CD4-positive, alpha-beta T cell treated with Interleukin-21 for 1 hour (primary cell): Measurements from ENCODE around the gene TLE3.

Source experiments
- DNase-seq: peaks from one replicate; pipeline ENCODE4 v3.0.0-alpha.2; 2020

TLE3 gene

GRCh38 chr15:70082281-70082900 lies 15.3 kb downstream of the TLE3 start:
- DNase-seq = no peak

DNA sequence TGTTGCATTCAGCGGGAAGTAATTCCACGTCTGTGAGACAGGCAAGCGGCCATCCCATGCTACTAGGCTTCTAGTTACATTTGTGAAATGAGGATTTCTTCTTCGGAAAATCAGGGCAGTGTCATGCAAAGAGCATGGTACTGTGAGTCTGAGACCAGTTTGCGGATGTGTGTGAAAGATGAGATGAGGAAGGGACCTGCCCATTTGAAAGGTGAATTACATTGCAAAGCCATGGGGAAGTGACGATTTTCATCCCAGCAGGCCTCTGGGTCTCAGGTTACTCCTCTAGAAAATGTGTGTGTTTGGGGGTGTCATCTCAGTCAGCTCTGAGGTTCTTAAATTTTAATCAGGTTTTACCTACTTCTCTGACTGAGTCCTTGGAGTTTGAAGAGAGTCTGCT lies 16.1 kb downstream of the TLE3 start:
- DNase-seq = no peak

DNA sequence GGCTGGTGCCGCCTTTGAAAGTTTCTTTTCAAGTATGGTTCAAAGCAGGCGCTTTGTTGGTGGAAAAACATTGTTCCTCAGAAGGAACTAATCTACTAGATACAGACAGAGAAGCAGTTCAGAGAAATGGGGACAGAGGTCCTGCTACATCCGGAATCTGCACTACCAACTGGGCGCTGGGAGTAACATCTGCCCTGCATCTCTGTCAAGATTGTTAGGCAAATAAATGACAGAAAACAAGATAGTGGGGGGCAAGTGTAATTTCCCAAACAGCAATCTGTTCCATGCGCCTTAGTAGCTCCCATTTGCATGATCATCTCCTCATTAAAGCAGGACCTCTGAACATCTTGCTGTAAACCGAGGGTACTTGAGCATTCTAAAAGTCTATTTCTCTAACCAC lies 17.4 kb downstream of the TLE3 start:
- DNase-seq = no peak

GRCh38 chr15:70079888-70080287 lies 17.8 kb downstream of the TLE3 start:
- no peak for DNase-seq

- DNase-seq = no peak
These were observed 18.9 kb downstream of the TLE3 start for GRCh38 chr15:70078578-70079417.

DNA sequence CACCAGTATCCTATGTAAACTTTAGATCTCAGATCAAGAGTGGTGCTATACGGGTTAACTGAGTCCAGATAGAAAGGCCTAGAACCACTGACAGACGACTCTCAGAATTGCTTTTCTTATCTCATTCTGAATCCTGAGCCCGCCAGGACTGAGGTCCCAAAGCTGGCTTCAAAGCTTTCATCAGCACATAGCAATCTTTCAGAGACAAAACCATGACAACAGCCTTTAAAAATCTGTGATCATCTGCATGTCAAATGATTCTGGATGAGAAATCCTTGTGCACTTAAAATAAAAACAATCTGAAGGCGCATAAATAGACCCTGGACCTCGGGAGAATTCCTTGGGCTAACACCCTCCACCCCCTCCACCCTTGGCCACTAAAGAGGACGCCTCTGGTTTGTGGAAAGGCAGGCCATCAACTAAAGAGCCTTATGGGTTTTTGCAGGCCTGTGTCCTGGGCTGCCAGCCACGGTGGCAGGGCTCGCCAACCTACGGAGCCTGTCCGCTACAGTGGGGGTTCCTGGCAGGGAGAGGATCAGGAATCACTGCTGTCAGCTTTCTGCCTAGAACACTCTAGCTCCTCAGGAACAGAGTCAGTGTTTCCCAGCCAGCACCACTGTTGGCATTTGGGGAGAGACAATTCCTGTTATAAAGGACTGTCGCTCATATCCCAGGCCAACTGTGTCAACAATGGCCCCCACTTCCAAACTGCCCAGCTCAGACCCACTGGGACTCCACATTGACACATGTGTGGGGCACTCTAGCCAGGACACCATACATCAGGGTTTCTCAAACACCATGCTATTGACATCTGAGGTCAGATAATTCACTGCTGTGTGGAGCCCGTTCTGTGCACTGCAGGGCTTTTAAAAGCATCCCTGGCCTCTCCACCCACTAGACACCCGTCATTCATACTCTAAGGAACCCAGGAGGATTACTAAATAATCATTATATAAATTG lies 20.2 kb downstream of the TLE3 start:
- DNase-seq = no peak

- DNase-seq = no peak
These were observed 23.3 kb downstream of the TLE3 start for GRCh38 chr15:70074380-70074779.

GRCh38 chr15:70072479-70072878 lies 25.2 kb downstream of the TLE3 start:
- DNase-seq = no peak

DNA sequence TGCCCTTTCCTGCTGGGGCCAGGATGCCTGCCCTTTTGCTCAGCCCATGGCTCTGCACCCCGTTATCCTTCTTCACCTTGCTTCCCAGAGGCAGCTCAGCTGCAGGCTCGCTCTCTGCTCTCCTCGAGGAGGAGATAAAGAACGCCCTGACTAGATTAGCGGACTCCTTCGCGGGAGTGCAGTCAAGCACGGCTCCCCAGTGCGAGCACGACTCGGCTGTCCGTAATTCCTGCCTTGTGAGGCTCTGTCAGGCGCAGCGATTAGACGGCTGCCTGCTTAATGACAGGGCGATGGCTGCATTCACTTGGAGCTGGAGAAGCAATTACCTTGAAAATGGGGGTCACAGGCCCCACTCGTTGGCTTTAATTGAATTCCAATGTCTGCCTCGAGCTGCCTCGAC lies 25.9 kb downstream of the TLE3 start:
- DNase-seq = no peak

GRCh38 chr15:70069716-70070115 lies 28.0 kb downstream of the TLE3 start:
- no peak for DNase-seq

DNA sequence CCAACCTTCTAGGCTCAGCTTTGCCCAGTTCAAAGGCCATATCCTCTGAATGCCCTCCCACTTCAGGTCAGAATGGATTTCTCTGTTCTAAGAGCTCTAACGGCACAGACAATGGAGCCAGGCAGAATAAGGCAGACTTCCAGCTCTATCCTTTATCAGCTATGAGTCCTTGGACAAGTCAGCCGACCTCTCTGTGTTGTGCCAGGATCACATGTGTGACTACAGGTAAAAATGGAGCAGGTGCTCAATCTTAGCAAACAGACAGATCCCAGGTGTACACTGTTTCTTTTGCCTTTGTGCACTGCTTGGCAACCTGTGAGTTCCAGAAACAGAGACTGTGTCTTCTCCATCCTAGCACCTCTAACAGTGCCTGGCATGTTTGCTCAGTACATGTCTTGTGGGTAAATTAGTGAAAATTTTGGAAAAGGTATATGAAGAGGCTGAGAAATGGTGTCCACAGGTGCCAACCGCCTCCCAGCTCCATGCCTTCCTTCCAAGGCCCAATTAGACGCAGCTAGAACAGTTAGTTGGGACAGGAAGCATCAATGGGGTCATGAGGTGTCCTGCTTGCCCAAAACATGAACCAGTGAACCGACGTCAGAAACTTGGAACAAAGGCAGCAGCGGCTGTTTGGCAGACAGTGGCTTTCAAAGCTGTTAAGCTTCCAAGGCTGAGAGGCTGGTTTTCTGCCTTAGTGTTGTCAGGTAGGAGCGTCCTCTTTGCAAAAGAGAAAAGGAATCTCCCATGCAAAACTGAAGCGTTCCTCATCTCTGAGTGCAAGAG lies 28.7 kb downstream of the TLE3 start:
- no peak for DNase-seq

GRCh38 chr15:70067681-70068080 lies 30.0 kb downstream of the TLE3 start:
- DNase-seq = no peak

DNA sequence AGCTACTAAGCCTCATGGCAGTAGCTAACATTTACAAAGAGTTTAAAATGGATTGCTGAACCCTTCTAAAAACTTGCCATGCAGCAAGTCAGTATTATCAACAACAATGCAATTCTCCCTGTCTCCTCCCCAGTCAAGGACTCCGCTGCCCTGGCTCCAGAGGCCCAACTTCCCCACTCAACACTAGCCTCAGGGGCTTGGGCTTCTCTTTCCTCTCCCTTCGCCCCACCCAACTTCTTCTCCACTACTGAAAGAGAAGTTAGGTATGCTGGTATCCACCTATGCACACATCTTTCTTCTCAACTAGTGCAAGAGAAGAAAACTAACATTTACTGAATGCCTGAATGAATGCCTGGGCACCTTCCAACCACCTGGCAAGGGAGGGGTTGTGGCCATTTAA lies 30.7 kb downstream of the TLE3 start:
- DNase-seq = no peak

- no peak for DNase-seq
These were observed 31.3 kb downstream of the TLE3 start for GRCh38 chr15:70066447-70066846.

GRCh38 chr15:70066004-70066403 lies 31.7 kb downstream of the TLE3 start:
- no peak for DNase-seq

- DNase-seq = no peak
These were observed 32.6 kb downstream of the TLE3 start for GRCh38 chr15:70065006-70065722.

DNA sequence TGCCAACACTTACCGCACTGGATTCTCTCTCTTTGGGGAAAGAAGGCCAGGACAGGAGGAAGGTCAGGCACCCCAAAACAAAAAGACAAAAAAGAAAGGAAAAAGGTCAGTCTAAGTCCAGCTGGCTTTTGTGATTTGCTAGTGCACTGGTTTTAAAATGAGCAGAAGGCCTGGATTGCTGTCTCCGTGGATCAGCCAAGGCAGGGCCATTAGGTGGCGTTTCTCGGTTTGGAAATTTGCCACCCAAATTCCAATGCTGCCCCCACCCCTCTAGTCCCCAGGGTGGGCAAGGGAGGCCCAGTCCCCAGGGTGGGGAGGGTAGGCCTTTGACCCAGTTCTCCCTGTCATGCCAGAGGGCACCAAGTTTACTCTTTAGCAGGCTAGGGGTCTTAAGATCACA lies 33.3 kb downstream of the TLE3 start:
- no peak for DNase-seq

GRCh38 chr15:70063980-70064379 lies 33.7 kb downstream of the TLE3 start:
- DNase-seq = no peak

GRCh38 chr15:70063261-70063925 lies 34.3 kb downstream of the TLE3 start:
- DNase-seq = no peak

GRCh38 chr15:70062321-70062956 lies 35.3 kb downstream of the TLE3 start:
- DNase-seq = no peak
